GM12891 (cell line): ENCODE data around the gene F7.

Experiments
- DNase-seq: peaks from one replicate; pipeline ENCODE4 v3.0.0; 2011; ENCODE audit warnings: low spot score; ENCODE audit not compliant: insufficient read length
- FAIRE-seq: peaks from 2 replicates; lab custom pipeline; 2011; peaks lifted over from hg19 to GRCh38; lab: Jason Lieb, UNC
- PAX5 ChIP-seq: IDR thresholded peaks from 2 replicates; pipeline ENCODE4 v1.6.1; 2011; ENCODE audit warnings: low read length, moderate library complexity, mild to moderate bottlenecking; ENCODE audit not compliant: insufficient read depth, severe bottlenecking
- POLR2A ChIP-seq: IDR thresholded peaks from 2 replicates; pipeline ENCODE4 v1.6.1; 2011; ENCODE audit warnings: low read depth, low read length, control low read depth
- POLR2AphosphoS5 ChIP-seq: IDR thresholded peaks from 2 replicates; pipeline ENCODE4 v1.6.1; 2011; ENCODE audit warnings: low read depth, low read length, control low read depth
- POU2F2 ChIP-seq: IDR thresholded peaks from 2 replicates; pipeline ENCODE4 v1.6.1; 2011; ENCODE audit warnings: low read depth, mild to moderate bottlenecking, control low read depth, low read length, moderate library complexity
- SPI1 ChIP-seq: IDR thresholded peaks from 2 replicates; pipeline ENCODE4 v1.6.1; 2011; ENCODE audit warnings: low read depth, low read length, control low read depth
- TAF1 ChIP-seq: IDR thresholded peaks from 2 replicates; pipeline ENCODE4 v1.6.1; 2011; ENCODE audit warnings: low read depth, low read length, control low read depth

The F7 gene

GRCh38 chr13:113087923-113088690, 17.5 kb upstream of the F7 start:
- FAIRE-seq: no peak
- no peak for TF ChIP-seq TAF1
- TF ChIP-seq PAX5: no peak
- no peak for TF ChIP-seq POLR2A

GRCh38 chr13:113088691-113089020, 16.9 kb upstream of the F7 start:
- no peak for DNase-seq
- TF ChIP-seq PAX5 (no peak), POU2F2 (no peak), TAF1 (no peak), POLR2A (no peak), SPI1 (no peak), POLR2AphosphoS5 (no peak)
- FAIRE-seq: no peak

More at GRCh38 chr13:113087923-113088690, 17.5 kb upstream of the F7 start:
- DNase-seq: no peak

GRCh38 chr13:113089693-113090414, 15.7 kb upstream of the F7 start:
- TF ChIP-seq PAX5: no peak
- TF ChIP-seq POLR2A: no peak
- no peak for TF ChIP-seq TAF1
- TF ChIP-seq POLR2AphosphoS5: no peak
- DNase-seq (no peak), FAIRE-seq (no peak)

GRCh38 chr13:113090415-113090770, 15.2 kb upstream of the F7 start:
- DNase-seq (no peak), FAIRE-seq (no peak)
- TF ChIP-seq POU2F2 (no peak), PAX5 (no peak), SPI1 (no peak), POLR2A (no peak)

- DNase-seq: no peak
- no peak for FAIRE-seq
These were observed 14.8 kb upstream of the F7 start for GRCh38 chr13:113090806-113091205.

GRCh38 chr13:113091211-113091771, 14.3 kb upstream of the F7 start:
- TF ChIP-seq TAF1 (no peak), SPI1 (no peak), POU2F2 (no peak), POLR2AphosphoS5 (no peak), POLR2A (no peak), PAX5 (no peak)
- DNase-seq (no peak), FAIRE-seq (no peak)

More at GRCh38 chr13:113090806-113091205, 14.8 kb upstream of the F7 start:
- no peak for TF ChIP-seq TAF1
- TF ChIP-seq POLR2AphosphoS5: no peak

GRCh38 chr13:113091891-113092775, 13.5 kb upstream of the F7 start:
- TF ChIP-seq TAF1 (no peak), PAX5 (no peak), POLR2AphosphoS5 (no peak), POLR2A (no peak), SPI1 (no peak), POU2F2 (no peak)
- no peak for DNase-seq
- no peak for FAIRE-seq

GRCh38 chr13:113092776-113093579, 12.6 kb upstream of the F7 start:
- DNase-seq (no peak), FAIRE-seq (no peak)
- TF ChIP-seq TAF1 (no peak), POLR2A (no peak), POU2F2 (no peak), POLR2AphosphoS5 (no peak), SPI1 (no peak), PAX5 (no peak)

GRCh38 chr13:113093580-113094409, 11.8 kb upstream of the F7 start:
- no peak for TF ChIP-seq POLR2AphosphoS5
- FAIRE-seq (no peak), DNase-seq (no peak)
